ENCODE data around the gene SYCE3.

SYCE3 gene

DNA sequence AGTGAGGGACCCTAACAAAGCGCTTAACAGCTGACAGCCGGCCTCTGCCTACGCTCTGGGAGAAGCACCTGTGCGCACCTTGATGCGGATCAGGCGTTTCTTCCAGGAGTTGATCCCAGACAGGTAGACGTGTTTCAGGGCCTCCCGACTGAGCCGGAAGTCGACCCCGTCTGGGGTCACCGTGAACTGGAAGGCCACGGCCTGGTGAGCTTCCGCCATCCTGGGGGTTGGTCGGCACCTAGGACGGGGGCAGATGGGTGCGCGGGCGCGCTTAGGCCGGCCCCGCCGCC, 14.9 kb upstream of the SYCE3 start:
- Histone ChIP-seq H3K4me3 (ENCODE audit: low read length) (no peak overlapping the region), H3K27ac (ENCODE audit: low read length) (no peak overlapping the region), H3K27me3 (ENCODE audit: control insufficient read depth, insufficient read depth, low read length) (no peaks in the 10 kb centered on the region), H3K36me3 (ENCODE audit: control insufficient read depth, insufficient read depth, low read length) (no peaks in the 10 kb centered on the region), H3K9me3 (ENCODE audit: control insufficient read depth, insufficient read depth, low read length) (no peaks in the 10 kb centered on the region), H3K4me1 (ENCODE audit: control insufficient read depth, insufficient read depth, low read length) (peaks cover 1% of the 10 kb centered on the region; the same call in 1 of the 2 replicates)
- DNase-seq (ENCODE audit: low read depth, low spot score), result no peak
- WGBS (ENCODE audit: insufficient coverage, insufficient read length), result no CpG with 5 or more reads among the region's 23 CpGs

DNA sequence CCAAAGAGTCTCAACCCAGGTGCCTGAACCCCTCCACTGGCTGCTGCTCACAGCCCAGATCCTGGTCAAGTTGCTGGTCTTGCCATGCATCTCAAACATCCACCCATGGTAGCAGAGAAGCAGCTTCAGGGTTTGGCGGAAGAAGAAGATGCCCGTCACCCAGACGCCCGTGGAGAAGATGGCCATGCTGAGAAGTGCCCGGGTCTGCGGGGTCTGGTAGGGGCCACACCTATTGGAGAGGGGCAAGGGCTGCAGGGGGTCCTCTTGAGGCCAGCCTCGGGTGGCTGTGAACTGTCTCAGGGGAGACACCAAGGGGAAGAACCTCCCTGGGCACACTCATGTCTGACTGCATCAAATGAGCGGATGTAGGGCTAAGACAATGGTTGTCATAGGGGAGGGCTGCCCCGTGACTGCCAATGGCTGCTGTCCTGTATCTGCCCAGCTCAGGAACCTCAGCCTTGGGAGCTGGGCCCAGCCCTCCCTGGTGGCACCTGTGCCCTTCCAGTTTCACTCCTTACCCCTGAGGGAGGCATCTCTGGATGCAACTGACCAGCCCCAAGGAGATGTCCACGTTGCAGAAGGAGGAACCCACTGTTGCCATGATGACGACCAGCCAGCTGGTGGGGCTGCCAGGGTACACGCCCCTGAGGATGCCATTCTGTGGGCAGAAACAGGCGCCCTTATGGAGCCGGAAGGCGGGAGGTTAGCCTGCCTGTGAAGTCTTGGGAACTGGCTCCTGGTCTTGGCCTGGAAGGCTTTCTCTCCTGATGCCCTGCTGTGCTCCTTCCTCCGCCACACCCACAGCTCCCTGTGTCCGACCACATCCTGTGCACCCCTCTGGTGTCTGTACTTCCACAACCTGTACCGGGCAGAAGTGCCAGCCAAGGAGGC, 14.3 kb upstream of the SYCE3 start:
- Histone ChIP-seq H3K27ac (ENCODE audit: low read length) (no peak overlapping the region), H3K27me3 (ENCODE audit: control insufficient read depth, insufficient read depth, low read length) (no peaks in the 10 kb centered on the region), H3K4me1 (ENCODE audit: control insufficient read depth, insufficient read depth, low read length) (peaks cover 1% of the 10 kb centered on the region; the same call in 1 of the 2 replicates), H3K36me3 (ENCODE audit: control insufficient read depth, insufficient read depth, low read length) (no peaks in the 10 kb centered on the region; the same call in 1 of the 2 replicates), H3K9me3 (ENCODE audit: control insufficient read depth, insufficient read depth, low read length) (no peaks in the 10 kb centered on the region), H3K4me3 (ENCODE audit: low read length) (no peak overlapping the region)
- no CpG with 5 or more reads among the region's 18 CpGs for WGBS (ENCODE audit: insufficient coverage, insufficient read length)
- DNase-seq (ENCODE audit: low read depth, low spot score), result no peak

DNA sequence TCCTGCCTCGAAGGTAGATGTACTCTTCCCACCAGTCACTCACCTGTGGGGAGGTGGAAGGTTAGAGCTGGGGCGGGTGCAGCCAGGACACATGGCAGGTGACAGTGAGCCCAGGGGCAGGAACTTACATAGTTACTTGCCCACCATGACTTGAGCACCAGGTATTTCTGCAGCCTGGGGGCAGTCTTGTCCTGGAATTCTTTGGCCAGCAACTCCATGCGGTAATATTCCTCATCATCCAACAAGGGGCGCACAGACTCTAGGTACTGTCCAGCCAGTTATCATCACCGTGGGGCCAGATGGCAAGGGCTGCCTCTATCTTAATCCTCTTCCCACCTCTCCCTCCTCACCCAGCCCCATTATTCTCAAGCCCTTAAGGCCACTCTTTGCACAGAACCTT, 13.4 kb upstream of the SYCE3 start:
- no CpG with 5 or more reads among the region's 5 CpGs for WGBS (ENCODE audit: insufficient coverage, insufficient read length)
- no peak for DNase-seq (ENCODE audit: low read depth, low spot score)
- peaks cover 3% of the 10 kb centered on the region for H3K36me3 ChIP-seq (ENCODE audit: control insufficient read depth, insufficient read depth, low read length)

DNA sequence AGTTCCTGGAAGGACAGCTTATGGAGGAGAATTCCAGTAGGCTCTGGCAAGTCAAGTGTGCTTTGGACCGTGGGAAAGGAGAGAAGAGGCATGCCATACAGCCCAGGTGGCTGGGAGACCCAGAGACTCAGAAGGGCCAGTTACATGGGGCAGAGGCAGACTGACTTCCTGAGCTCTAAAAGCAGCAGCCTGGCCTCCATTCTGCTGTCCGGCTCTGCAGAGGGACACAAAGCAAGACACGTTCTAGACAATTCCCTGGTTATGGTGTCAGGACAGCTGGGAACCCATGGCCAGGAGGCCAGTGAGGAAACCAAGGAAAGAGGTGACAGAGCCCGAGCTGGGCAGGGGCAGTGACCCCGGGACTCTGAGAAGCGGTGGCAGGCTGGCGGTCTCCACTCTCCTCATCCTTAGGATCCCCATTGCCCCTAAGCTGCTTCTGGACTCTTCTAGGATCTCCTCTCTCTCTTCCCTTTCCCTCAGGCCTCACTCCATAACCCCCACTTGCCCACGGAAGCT, 12.8 kb upstream of the SYCE3 start:
- Histone ChIP-seq H3K36me3 (ENCODE audit: control insufficient read depth, insufficient read depth, low read length) (peaks cover 9% of the 10 kb centered on the region), H3K27ac (ENCODE audit: low read length) (no peak overlapping the region), H3K4me1 (ENCODE audit: control insufficient read depth, insufficient read depth, low read length) (no peaks in the 10 kb centered on the region), H3K4me3 (ENCODE audit: low read length) (no peak overlapping the region), H3K9me3 (ENCODE audit: control insufficient read depth, insufficient read depth, low read length) (no peaks in the 10 kb centered on the region), H3K27me3 (ENCODE audit: control insufficient read depth, insufficient read depth, low read length) (no peaks in the 10 kb centered on the region)
- DNase-seq (ENCODE audit: low read depth, low spot score), result no peak
- WGBS (ENCODE audit: insufficient coverage, insufficient read length), result no CpG with 5 or more reads among the region's 8 CpGs

More for the DNA sequence above, 13.4 kb upstream of the SYCE3 start:
- H3K27ac ChIP-seq (ENCODE audit: low read length), result no peak overlapping the region
- no peak overlapping the region for H3K4me3 ChIP-seq (ENCODE audit: low read length)
- H3K27me3 ChIP-seq (ENCODE audit: control insufficient read depth, insufficient read depth, low read length), result no peaks in the 10 kb centered on the region
- no peaks in the 10 kb centered on the region for H3K4me1 ChIP-seq (ENCODE audit: control insufficient read depth, insufficient read depth, low read length)
- H3K9me3 ChIP-seq (ENCODE audit: control insufficient read depth, insufficient read depth, low read length), result no peaks in the 10 kb centered on the region

DNA sequence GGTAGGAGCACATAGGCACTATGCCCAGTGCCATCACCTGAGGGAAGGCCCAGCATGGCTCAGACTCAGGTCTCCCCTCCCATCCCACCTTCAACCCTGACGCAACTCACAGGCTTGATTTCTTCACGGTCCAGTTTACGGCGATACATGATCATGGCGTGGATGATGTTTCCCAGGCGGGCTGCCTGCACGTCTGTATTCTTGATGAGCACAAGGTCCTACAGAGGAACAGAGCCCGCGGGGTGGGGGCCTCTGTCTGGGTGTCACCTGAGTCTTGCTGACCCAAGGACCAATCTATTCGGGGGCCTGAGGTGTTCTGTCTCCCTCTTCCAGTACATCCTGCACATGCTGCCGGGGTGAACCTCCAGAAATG, 11.7 kb upstream of the SYCE3 start:
- Histone ChIP-seq H3K27ac (ENCODE audit: low read length) (no peak overlapping the region), H3K36me3 (ENCODE audit: control insufficient read depth, insufficient read depth, low read length) (peaks cover 17% of the 10 kb centered on the region), H3K9me3 (ENCODE audit: control insufficient read depth, insufficient read depth, low read length) (no peaks in the 10 kb centered on the region), H3K27me3 (ENCODE audit: control insufficient read depth, insufficient read depth, low read length) (no peaks in the 10 kb centered on the region), H3K4me3 (ENCODE audit: low read length) (no peak overlapping the region), H3K4me1 (ENCODE audit: control insufficient read depth, insufficient read depth, low read length) (no peaks in the 10 kb centered on the region)
- no peak for DNase-seq (ENCODE audit: low read depth, low spot score)
- no CpG with 5 or more reads among the region's 11 CpGs for WGBS (ENCODE audit: insufficient coverage, insufficient read length)

DNA sequence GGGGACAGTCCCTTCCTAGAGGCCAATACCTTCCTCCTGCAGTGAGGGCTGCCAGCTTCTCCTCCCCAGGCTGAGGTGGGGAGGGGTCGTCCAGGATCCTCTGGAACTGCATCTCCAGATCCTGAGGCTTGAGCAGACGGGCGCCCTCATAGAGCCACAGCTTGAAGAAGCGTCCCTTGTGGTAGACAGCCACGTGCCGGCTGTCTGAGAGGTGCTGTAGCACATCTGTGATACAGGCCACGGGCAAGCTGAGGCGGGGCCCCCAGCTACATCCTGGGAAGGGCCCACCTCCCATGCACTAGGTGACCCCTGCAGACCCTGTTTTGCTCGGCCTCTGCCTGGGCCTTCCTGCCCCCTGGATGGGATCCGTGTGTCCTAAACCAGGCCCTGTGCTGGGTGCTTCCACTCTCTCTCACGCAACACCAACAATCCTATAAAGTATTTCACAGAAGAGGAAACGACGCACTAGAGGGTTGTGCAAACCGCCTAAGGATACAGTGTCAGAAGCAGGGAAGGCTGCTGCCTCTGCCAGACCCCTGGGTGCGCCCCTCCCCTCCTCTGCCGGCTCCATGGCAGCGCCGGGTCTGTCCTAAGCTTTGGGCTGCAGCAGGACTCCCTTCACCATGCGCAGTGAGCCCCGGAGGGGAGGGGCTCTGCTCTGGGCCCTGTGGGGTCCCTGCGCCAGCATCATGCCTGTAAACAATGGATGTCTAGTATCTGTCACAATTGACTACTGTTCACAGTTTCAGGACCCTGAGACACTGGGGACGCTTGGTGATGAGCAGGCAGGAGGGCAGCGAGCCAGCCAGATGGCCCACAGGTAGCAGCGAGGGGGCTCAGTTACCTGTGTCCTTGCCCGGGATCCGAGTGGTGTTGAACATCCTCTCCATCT, 11.0 kb upstream of the SYCE3 start:
- H3K9me3 ChIP-seq (ENCODE audit: control insufficient read depth, insufficient read depth, low read length), result no peaks in the 10 kb centered on the region
- no peaks in the 10 kb centered on the region for H3K27me3 ChIP-seq (ENCODE audit: control insufficient read depth, insufficient read depth, low read length)
- H3K27ac ChIP-seq (ENCODE audit: low read length), result no peak overlapping the region
- no peak overlapping the region for H3K4me3 ChIP-seq (ENCODE audit: low read length)
- no peak for DNase-seq (ENCODE audit: low read depth, low spot score)
- no CpG with 5 or more reads among the region's 26 CpGs for WGBS (ENCODE audit: insufficient coverage, insufficient read length)
- H3K4me1 ChIP-seq (ENCODE audit: control insufficient read depth, insufficient read depth, low read length), result no peaks in the 10 kb centered on the region
- H3K36me3 ChIP-seq (ENCODE audit: control insufficient read depth, insufficient read depth, low read length), result peaks cover 21% of the 10 kb centered on the region

DNA sequence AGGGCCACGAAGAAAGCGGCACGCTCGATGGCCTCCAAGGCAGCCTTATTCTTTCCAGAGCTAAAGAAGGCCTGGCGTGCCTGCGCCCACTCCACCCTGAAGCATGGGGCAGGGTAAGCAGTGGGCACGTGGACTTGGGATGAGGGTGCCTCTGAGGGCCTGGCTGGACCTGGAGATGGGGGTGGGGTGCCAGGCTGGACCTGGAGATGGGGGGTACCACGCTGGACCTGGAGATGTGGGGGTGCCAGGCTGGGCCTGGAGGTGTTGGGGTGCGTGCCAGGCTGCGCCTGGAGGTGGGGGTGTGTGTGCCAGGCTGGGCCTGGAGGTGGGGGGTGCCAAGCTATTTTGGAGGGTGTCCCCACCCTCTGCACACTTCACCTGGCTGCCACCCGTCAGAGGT, 10.2 kb upstream of the SYCE3 start:
- no CpG with 5 or more reads among the region's 11 CpGs for WGBS (ENCODE audit: insufficient coverage, insufficient read length)
- DNase-seq (ENCODE audit: low read depth, low spot score), result no peak
- no peak overlapping the region for H3K27ac ChIP-seq (ENCODE audit: low read length)
- no peaks in the 10 kb centered on the region for H3K9me3 ChIP-seq (ENCODE audit: control insufficient read depth, insufficient read depth, low read length)
- no peaks in the 10 kb centered on the region for H3K4me1 ChIP-seq (ENCODE audit: control insufficient read depth, insufficient read depth, low read length)
- no peaks in the 10 kb centered on the region for H3K27me3 ChIP-seq (ENCODE audit: control insufficient read depth, insufficient read depth, low read length)
- no peak overlapping the region for H3K4me3 ChIP-seq (ENCODE audit: low read length)
- peaks cover 24% of the 10 kb centered on the region for H3K36me3 ChIP-seq (ENCODE audit: control insufficient read depth, insufficient read depth, low read length)

DNA sequence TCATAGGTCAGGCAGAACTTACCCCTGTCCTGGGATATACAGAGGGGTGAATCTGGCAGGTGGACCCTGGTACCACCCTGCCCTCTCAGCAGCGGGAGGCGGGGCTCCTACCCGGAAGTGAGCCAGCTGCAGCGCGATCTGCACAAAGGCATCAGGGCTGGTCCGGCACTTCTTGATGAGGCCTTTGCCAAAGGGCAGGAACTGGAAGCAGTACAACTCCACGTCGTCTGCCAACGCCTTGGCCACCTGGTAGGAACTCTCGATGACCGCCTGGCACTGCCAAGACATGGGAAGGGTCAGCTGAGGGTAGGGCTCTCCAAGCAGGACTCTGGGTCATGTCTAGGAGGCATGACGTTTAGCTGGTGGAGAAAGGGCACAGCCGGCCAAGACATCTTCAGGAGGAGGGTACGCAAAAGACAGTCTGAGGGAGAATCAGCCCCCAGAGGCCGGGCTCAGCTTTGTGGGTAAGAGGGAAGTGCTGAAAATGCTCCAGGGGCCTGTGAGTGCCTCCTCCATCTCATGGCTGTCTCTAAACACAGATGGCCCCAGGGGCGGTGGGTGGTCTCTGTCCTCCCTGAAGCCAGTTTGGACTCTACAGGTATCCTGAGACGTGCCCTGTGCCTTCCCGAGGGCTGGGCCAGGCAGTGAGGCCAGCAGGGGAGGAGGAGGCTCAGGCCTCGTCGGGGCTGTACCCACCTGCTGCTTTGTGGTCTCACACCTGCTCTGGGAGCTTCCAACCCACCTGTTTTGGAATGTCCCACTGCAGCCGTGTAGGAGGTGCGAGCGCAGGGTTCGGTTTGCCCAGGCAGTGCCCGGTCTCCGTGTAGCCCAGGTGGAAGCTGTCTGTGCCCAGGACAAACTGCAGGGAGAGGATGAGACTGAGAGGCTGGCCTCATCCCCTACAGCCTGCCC, 8.8 kb upstream of the SYCE3 start:
- Histone ChIP-seq H3K36me3 (ENCODE audit: control insufficient read depth, insufficient read depth, low read length) (peaks cover 24% of the 10 kb centered on the region), H3K9me3 (ENCODE audit: control insufficient read depth, insufficient read depth, low read length) (no peaks in the 10 kb centered on the region)
- no CpG with 5 or more reads among the region's 26 CpGs for WGBS (ENCODE audit: insufficient coverage, insufficient read length)

DNA sequence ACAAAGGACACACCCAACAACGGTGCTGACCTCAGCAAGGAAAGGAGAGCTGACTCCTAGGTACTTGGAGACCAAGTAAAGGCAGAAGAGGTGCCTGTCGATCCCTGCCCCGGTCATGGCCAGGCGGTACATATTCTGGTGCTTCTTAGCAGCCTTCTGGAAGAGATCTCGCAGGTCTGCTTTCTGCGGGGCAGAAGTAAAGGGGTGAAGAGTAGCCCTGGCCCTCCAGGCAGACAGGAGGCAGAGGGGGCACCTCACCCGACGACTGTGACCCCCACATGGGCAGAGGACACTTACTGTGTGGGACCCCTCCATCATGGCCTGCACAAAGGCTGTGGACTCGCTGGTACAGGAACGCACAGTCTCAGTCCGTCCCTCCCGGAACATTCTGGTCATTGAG, 8.1 kb upstream of the SYCE3 start:
- Histone ChIP-seq H3K4me1 (ENCODE audit: control insufficient read depth, insufficient read depth, low read length) (no peaks in the 10 kb centered on the region), H3K9me3 (ENCODE audit: control insufficient read depth, insufficient read depth, low read length) (no peaks in the 10 kb centered on the region), H3K27ac (ENCODE audit: low read length) (no peak overlapping the region), H3K27me3 (ENCODE audit: control insufficient read depth, insufficient read depth, low read length) (no peaks in the 10 kb centered on the region), H3K36me3 (ENCODE audit: control insufficient read depth, insufficient read depth, low read length) (peaks cover 24% of the 10 kb centered on the region), H3K4me3 (ENCODE audit: low read length) (no peak overlapping the region)
- WGBS (ENCODE audit: insufficient coverage, insufficient read length), result no CpG with 5 or more reads among the region's 12 CpGs
- no peak for DNase-seq (ENCODE audit: low read depth, low spot score)

More for the DNA sequence above, 8.8 kb upstream of the SYCE3 start:
- Histone ChIP-seq H3K4me1 (ENCODE audit: control insufficient read depth, insufficient read depth, low read length) (no peaks in the 10 kb centered on the region), H3K27ac (ENCODE audit: low read length) (no peak overlapping the region), H3K4me3 (ENCODE audit: low read length) (no peak overlapping the region), H3K27me3 (ENCODE audit: control insufficient read depth, insufficient read depth, low read length) (no peaks in the 10 kb centered on the region)
- DNase-seq (ENCODE audit: low read depth, low spot score), result no peak
